MCF 10A (cell line): ENCODE results near the gene HTT. TPM values are rescaled to one million over a fixed set of nuclear protein-coding genes. Genes with fewer than 3 reads are reported as not detected.
A peak's percentile ranks its signal among the peaks of the same experiment; 100 is the strongest.
"Not testable (repeated sequence)": the region's sequence is repeated elsewhere in the genome, so short reads cannot be mapped to it uniquely, and the experiment has no call there.

Experiments
- BruUV-seq: library from RNA; stranded (reverse); fragments of 400-500 nt; replicated peaks from 2 replicates; lab custom pipeline; 2021; lab: Mats Ljungman, UMichigan
- CTCF ChIA-PET: fragments of 300-600 bp; sonication (Branson Sonifier 250); formaldehyde crosslinking; extraction: SDS; loops from one replicate; lab custom pipeline; 2021; ENCODE audit warnings: antibody characterized with exemption, inconsistent platforms; lab: Yijun Ruan, JAX
- POLR2A ChIA-PET: fragments of 300-600, 350-650 bp; sonication (Branson Sonifier 250); formaldehyde crosslinking; extraction: SDS; loops from one replicate; lab custom pipeline; 2020; ENCODE audit warnings: antibody characterized with exemption, inconsistent platforms; lab: Yijun Ruan, JAX
- DNase-seq: peaks from one replicate; pipeline ENCODE4 v3.0.0-alpha.2; 2018; ENCODE audit not compliant: unreplicated experiment
- H3K27ac Mint-ChIP-seq: one replicate; pipeline ENCODE4 v1.8.0; 2022; ENCODE audit warnings: mild to moderate bottlenecking, low read depth, mixed read lengths; ENCODE audit not compliant: unreplicated experiment
- H3K27me3 Mint-ChIP-seq: one replicate; pipeline ENCODE4 v1.8.0; 2022; ENCODE audit warnings: mixed read lengths; ENCODE audit not compliant: insufficient read depth, unreplicated experiment
- H3K36me3 Mint-ChIP-seq: one replicate; pipeline ENCODE4 v1.8.0; 2022; ENCODE audit warnings: mild to moderate bottlenecking, moderate library complexity, mixed read lengths; ENCODE audit not compliant: insufficient read depth, unreplicated experiment
- H3K4me1 Mint-ChIP-seq: one replicate; pipeline ENCODE4 v1.8.0; 2022; ENCODE audit warnings: mixed read lengths; ENCODE audit not compliant: insufficient read depth, unreplicated experiment
- H3K4me3 Mint-ChIP-seq: one replicate; pipeline ENCODE4 v1.8.0; 2022; ENCODE audit warnings: mild to moderate bottlenecking, moderate library complexity, mixed read lengths; ENCODE audit not compliant: unreplicated experiment
- H3K9me3 Mint-ChIP-seq: one replicate; pipeline ENCODE4 v1.8.0; 2022; ENCODE audit warnings: mixed read lengths; ENCODE audit not compliant: unreplicated experiment
- CTCF ChIP-seq: fragments of 200-600 bp; IDR thresholded peaks from one replicate; pipeline ENCODE4 v1.8.0; 2022; ENCODE audit warnings: antibody characterized with exemption, mild to moderate bottlenecking; ENCODE audit not compliant: unreplicated experiment
- intact Hi-C: fragments of 100-400 bp; cut with micrococcal nuclease; formaldehyde crosslinking; loops from 2 replicates; pipeline ENCODE4 v1.14.1; 2022
- total RNA-seq: library from RNA; stranded (reverse); gene quantifications from 2 replicates; pipeline ENCODE4 v1.2.3, GENCODE V29; 2022

HTT gene
- total RNA-seq, 1 experiment from 2014 or later: 47.4 TPM

DNA sequence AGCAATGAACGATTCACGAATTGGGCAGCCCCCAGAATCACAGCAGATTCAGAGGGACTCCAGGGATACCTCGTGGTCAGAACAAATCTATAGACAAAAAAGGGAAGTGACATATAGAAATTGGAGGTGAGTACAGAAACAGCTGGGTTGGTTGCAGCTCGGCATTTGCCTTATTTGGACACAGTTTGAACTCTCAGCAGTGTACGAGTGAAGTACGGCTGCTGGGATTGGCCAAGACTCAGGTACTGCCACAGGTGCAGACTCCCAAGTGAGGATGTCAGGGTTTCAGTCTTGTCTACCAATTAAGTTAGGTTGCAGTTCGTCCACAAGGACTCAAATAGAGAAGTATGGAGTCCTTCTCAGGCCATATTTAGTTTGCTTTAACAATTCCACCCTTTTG, 28.3 kb upstream of the HTT start:
- H3K9me3 Mint-ChIP-seq: no peaks in the 10 kb centered on the region
- intact Hi-C loops: loop anchor here (5.0 kb wide), 1 partner anchor 61 kb away; no protein-coding TSS in a partner anchor
- no peak overlapping the region for H3K4me3 Mint-ChIP-seq
- H3K27ac Mint-ChIP-seq: no peak overlapping the region
- peaks cover 26% of the 10 kb centered on the region for H3K27me3 Mint-ChIP-seq
- H3K36me3 Mint-ChIP-seq: no peaks in the 10 kb centered on the region
- ChIA-PET POLR2A (interaction anchor here (0.6 kb wide), 1 partner anchor 453 kb away, joined by 3 read pairs; no protein-coding TSS in a partner anchor), CTCF (interaction anchor here (0.7 to 2.3 kb wide), 9 partner anchors 9 to 347 kb away, joined by 3 to 12 read pairs (median 3); no protein-coding TSS in a partner anchor)
- no peak for DNase-seq
- BruUV-seq: no TSS peak
- no peak for TF ChIP-seq CTCF
- peaks cover 8% of the 10 kb centered on the region for H3K4me1 Mint-ChIP-seq

- TF ChIP-seq CTCF: no peak
- peaks cover 30% of the 10 kb centered on the region for H3K27me3 Mint-ChIP-seq
- H3K36me3 Mint-ChIP-seq: no peaks in the 10 kb centered on the region
- ChIA-PET CTCF (interaction anchor here (0.6 to 2.3 kb wide), 19 partner anchors 9 to 346 kb away, joined by 3 to 12 read pairs (median 3); no protein-coding TSS in a partner anchor), POLR2A (interaction anchor here (1.2 to 1.3 kb wide), 2 partner anchors 36 to 83 kb away, joined by 3 to 4 read pairs; partner anchors contain the start of genes GRK4 and NOP14)
- H3K27ac Mint-ChIP-seq: no peak overlapping the region
- peaks cover 8% of the 10 kb centered on the region for H3K4me1 Mint-ChIP-seq
- no peaks in the 10 kb centered on the region for H3K9me3 Mint-ChIP-seq
- BruUV-seq: no TSS peak
- intact Hi-C loops: loop anchor here (1.0 to 5.0 kb wide), 2 partner anchors 61 to 90 kb away; no protein-coding TSS in a partner anchor
- no peak overlapping the region for H3K4me3 Mint-ChIP-seq
- no peak for DNase-seq
Observed at GRCh38 chr4:3046623-3047022, 27.9 kb upstream of the HTT start.

DNA sequence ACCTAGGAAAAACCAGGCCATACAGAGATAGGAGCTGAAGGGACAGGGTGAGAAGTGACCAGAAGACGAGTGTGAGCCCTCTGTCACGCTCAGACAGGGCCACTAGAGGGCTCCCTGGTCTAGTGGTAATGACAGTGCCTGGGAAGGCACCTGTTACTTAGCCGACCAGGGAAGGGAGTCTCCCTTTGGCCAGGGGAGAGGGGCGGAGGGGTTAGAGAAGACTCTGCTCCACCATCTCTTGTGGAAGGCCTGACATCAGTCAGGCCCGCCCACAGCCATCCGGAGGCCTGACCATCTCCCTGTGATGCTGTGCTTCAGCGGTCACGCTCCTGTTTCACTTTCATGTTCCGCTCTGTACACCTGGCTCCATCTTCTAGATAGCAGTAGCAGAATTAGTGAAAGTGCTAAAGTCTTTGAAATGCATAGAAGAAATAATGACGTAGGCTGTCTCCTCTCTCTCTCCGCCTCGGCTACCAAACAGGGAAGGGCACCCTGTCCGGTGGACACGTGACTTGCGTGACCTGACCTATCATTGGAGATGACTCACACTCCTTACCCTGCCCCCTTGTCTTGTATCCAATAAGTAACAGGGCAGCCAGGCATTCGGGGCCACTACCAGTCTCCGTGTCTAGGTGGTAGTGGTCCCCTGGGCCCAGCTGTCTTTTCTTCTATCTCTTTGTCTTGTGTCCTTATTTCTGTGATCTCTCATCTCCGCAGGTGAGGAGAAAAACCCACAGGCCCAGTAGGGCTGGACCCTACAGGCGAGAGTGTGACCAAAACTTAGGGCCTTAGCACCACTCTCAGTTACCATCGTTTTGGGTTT, 26.8 kb upstream of the HTT start:
- Mint-ChIP-seq H3K27ac (no peak overlapping the region), H3K4me1 (peaks cover 8% of the 10 kb centered on the region), H3K9me3 (no peaks in the 10 kb centered on the region), H3K27me3 (peaks cover 35% of the 10 kb centered on the region), H3K4me3 (peak overlapping the region; percentile 32), H3K36me3 (no peaks in the 10 kb centered on the region)
- BruUV-seq: no TSS peak
- peak; percentile 80 for TF ChIP-seq CTCF
- DNase-seq: peak; percentile 73
- ChIA-PET POLR2A (interaction anchor here (1.2 to 1.3 kb wide), 2 partner anchors 37 to 84 kb away, joined by 3 to 4 read pairs; partner anchors contain the start of genes GRK4 and NOP14), CTCF (interaction anchor here (0.6 to 3.1 kb wide), 22 partner anchors 10 to 247 kb away, joined by 3 to 12 read pairs (median 3); no protein-coding TSS in a partner anchor)
- intact Hi-C loops: loop anchor here (1.0 to 5.0 kb wide), 2 partner anchors 60 to 89 kb away; no protein-coding TSS in a partner anchor

DNA sequence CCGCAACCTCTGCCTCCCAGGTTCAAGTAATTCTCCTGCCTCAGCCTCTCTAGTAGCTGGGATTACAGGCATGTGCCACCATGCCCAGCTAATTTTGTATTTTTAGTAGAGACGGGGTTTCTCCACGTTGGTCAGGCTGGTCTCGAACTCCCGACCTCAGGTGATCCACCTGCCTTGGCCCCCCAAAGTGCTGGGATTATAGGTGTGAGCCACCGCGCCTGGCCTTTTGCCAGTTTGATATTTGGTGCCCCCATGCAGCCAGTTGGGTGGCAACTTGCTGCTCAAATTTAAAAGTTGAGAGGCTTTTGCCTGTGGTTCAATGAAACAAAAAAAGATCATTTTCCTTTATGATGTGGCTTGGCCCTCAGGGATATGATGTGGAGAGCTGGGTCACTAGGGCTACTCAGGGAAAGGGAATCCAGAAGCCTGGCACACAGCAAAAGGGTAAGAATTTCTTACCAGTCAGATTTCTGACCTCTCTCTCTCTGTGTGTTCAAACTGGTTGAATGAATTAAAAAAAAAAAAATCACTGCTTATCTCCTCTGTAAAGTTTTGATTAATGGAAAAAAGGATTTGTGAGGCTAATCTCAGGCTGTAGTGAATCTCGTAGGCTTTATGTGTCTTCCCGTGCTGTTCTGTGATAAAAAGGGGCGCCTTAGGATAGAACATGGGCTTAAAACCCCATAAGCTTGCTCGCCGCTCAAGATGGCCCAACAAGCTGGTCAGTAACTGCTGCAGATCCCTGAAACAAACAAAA, 23.2 kb upstream of the HTT start:
- BruUV-seq, H3K27ac Mint-ChIP-seq, H3K4me3 Mint-ChIP-seq, H3K4me1 Mint-ChIP-seq, DNase-seq, H3K36me3 Mint-ChIP-seq, H3K9me3 Mint-ChIP-seq, intact Hi-C loops: not testable (repeated sequence)
- CTCF ChIA-PET: interaction anchor here (0.6 to 0.7 kb wide), 5 partner anchors 17 to 75 kb away, joined by 3 to 7 read pairs (median 5); no protein-coding TSS in a partner anchor
- POLR2A ChIA-PET: interaction anchor here (0.6 to 1.3 kb wide), 2 partner anchors 23 to 78 kb away, joined by 3 to 6 read pairs; partner anchors contain the start of genes HTT and HTT-AS
- peaks cover 35% of the 10 kb centered on the region for H3K27me3 Mint-ChIP-seq
